CD14-positive monocyte (primary cell): ENCODE data around the gene MFN2. TPM values are rescaled to one million over a fixed set of nuclear protein-coding genes. Genes with fewer than 3 reads are reported as not detected.

Source experiments
- DNase-seq, 3 donors: peaks; one replicate each; pipeline ENCODE4 v3.0.0-alpha.2; 2011 to 2022
- H2AFZ ChIP-seq: 2 replicates; pipeline ENCODE4 v1.6.0; 2012; ENCODE audit warnings: mild to moderate bottlenecking, low read depth, low read length, inconsistent platforms; ENCODE audit not compliant: insufficient read depth, poor library complexity, severe bottlenecking
- H3K27ac ChIP-seq, 2 donors: 1 replicate in 1 of 2; 2 replicates in 1 of 2; pipeline ENCODE4 v1.5.1; 2012 to 2013; ENCODE audit warnings: low read length in 2 of 2, control low read depth in 1 of 2, inconsistent platforms in 1 of 2, low read depth in 1 of 2, mild to moderate bottlenecking in 1 of 2
- H3K27me3 ChIP-seq, 2 donors: one replicate each; pipeline versions ENCODE4 v1.6.0 to v1.6.1; 2011 to 2013; ENCODE audit warnings: low read length in 2 of 2; ENCODE audit not compliant: control insufficient read depth in 2 of 2, insufficient read depth in 2 of 2
- H3K36me3 ChIP-seq, 2 donors: replicated peaks in 1 of 2; 1 replicate in 1 of 2; 2 replicates in 1 of 2; pipeline versions ENCODE4 v1.5.1 to v1.6.1; 2012 to 2013; ENCODE audit warnings: low read length in 2 of 2, control low read depth in 1 of 2, inconsistent platforms in 1 of 2, mild to moderate bottlenecking in 1 of 2; ENCODE audit not compliant: insufficient read depth in 2 of 2, control insufficient read depth in 1 of 2
- H3K4me1 ChIP-seq, 2 donors: 1 replicate in 1 of 2; 2 replicates in 1 of 2; pipeline versions ENCODE4 v1.5.1 to v1.6.1; 2012 to 2013; ENCODE audit warnings: low read length in 2 of 2, control low read depth in 1 of 2, inconsistent platforms in 1 of 2, mild to moderate bottlenecking in 1 of 2, moderate library complexity in 1 of 2; ENCODE audit not compliant: insufficient read depth in 2 of 2, control insufficient read depth in 1 of 2
- H3K4me2 ChIP-seq: replicated peaks from 2 replicates; pipeline ENCODE3; 2012; ENCODE audit warnings: low read length, moderate library complexity, mild to moderate bottlenecking; ENCODE audit not compliant: poor library complexity, severe bottlenecking; ENCODE audit errors: extremely low read depth
- H3K4me3 ChIP-seq, 3 experiments: fragments of 200-600 bp in 1 of 3; sonication (generic) in 1 of 3; replicated peaks in 1 of 3; 1 replicate in 2 of 3; 2 replicates in 1 of 3; pipeline ENCODE4 v1.5.1; 2011 to 2013; ENCODE audit warnings: low read length in 3 of 3, mild to moderate bottlenecking in 3 of 3, control low read depth in 2 of 3, low read depth in 2 of 3, inconsistent platforms in 1 of 3, moderate library complexity in 1 of 3
- H3K79me2 ChIP-seq: 2 replicates; pipeline ENCODE4 v1.6.0; 2012; ENCODE audit warnings: mild to moderate bottlenecking, control low read depth, inconsistent platforms, low read length, moderate library complexity; ENCODE audit not compliant: insufficient read depth
- H3K9ac ChIP-seq: 2 replicates; pipeline ENCODE4 v1.6.0; 2017; ENCODE audit warnings: low read length, mild to moderate bottlenecking; ENCODE audit not compliant: insufficient read depth, poor library complexity, severe bottlenecking
- H3K9me3 ChIP-seq, 2 donors: replicated peaks in 1 of 2; 1 replicate in 1 of 2; 2 replicates in 1 of 2; pipeline versions ENCODE4 v1.5.1 to v1.6.1; 2012 to 2013; ENCODE audit warnings: low read length in 2 of 2, control low read depth in 1 of 2; ENCODE audit not compliant: control insufficient read depth in 1 of 2, insufficient read depth in 1 of 2
- H4K20me1 ChIP-seq: 2 replicates; pipeline ENCODE4 v1.6.0; 2012; ENCODE audit warnings: mild to moderate bottlenecking, low read length, control low read depth, moderate library complexity; ENCODE audit not compliant: insufficient read depth
- H3K27ac Mint-ChIP-seq, 7 donors: one replicate each; pipeline ENCODE4 v1.8.0; 2020; ENCODE audit warnings: mild to moderate bottlenecking in 7 of 7, mixed read lengths in 7 of 7, moderate library complexity in 6 of 7, inconsistent platforms in 2 of 7
- H3K27me3 Mint-ChIP-seq, 3 donors: one replicate each; pipeline ENCODE4 v1.8.0; 2021 to 2022; ENCODE audit warnings: low read depth in 3 of 3, mild to moderate bottlenecking in 3 of 3, mixed read lengths in 3 of 3, moderate library complexity in 3 of 3, inconsistent platforms in 1 of 3
- H3K36me3 Mint-ChIP-seq, 2 donors: one replicate each; pipeline ENCODE4 v1.8.0; 2020; ENCODE audit warnings: mixed read lengths in 2 of 2, inconsistent platforms in 1 of 2, mild to moderate bottlenecking in 1 of 2
- H3K4me1 Mint-ChIP-seq: one replicate; pipeline ENCODE4 v1.8.0; 2020; ENCODE audit warnings: mild to moderate bottlenecking, mixed read lengths
- H3K4me3 Mint-ChIP-seq, 2 donors: one replicate each; pipeline ENCODE4 v1.8.0; 2020; ENCODE audit warnings: mild to moderate bottlenecking in 2 of 2, mixed read lengths in 2 of 2, moderate library complexity in 1 of 2
- H3K9me3 Mint-ChIP-seq, 7 donors: one replicate each; pipeline ENCODE4 v1.8.0; 2020 to 2022; ENCODE audit warnings: mixed read lengths in 7 of 7, mild to moderate bottlenecking in 6 of 7, moderate library complexity in 6 of 7, inconsistent platforms in 2 of 7
- whole genome bisulfite sequencing: methylation state at CpG from one replicate; pipeline ENCODE4 v1.1.5; 2013; ENCODE audit warnings: missing lambda C conversion rate; ENCODE audit not compliant: insufficient coverage; 5-methylcytosine and 5-hydroxymethylcytosine counted together
- intact Hi-C, 2 donors: fragments of 100-400 bp; cut with micrococcal nuclease; formaldehyde crosslinking; loops; one replicate each; pipeline versions ENCODE4 v1.15.0 to v1.15.1; 2023
- polyA plus RNA-seq, 3 donors: library from polyadenylated mRNA; depleted of rRNA in 1 of 3; unstranded in 2 of 3; stranded (reverse) in 1 of 3; fragments of 300-500 nt in 2 of 3; fragments of >200 nt in 1 of 3; fragmentation: Illumina TruSeq in 2 of 3; gene quantifications; 1 replicate in 2 of 3; 2 replicates in 1 of 3; pipeline ENCODE4 v1.2.3, GENCODE V29; 2012 to 2021
- TF ChIP-seq, protein P1 (sequence below): fragments of 200-600 bp; IDR thresholded peaks from one replicate; pipeline ENCODE4 v1.8.0; 2022; ENCODE audit warnings: antibody characterized with exemption, mild to moderate bottlenecking

Gene MFN2
- polyA plus RNA-seq, 3 donors = 26.3 to 35.8 (median 30.3) TPM

DNA sequence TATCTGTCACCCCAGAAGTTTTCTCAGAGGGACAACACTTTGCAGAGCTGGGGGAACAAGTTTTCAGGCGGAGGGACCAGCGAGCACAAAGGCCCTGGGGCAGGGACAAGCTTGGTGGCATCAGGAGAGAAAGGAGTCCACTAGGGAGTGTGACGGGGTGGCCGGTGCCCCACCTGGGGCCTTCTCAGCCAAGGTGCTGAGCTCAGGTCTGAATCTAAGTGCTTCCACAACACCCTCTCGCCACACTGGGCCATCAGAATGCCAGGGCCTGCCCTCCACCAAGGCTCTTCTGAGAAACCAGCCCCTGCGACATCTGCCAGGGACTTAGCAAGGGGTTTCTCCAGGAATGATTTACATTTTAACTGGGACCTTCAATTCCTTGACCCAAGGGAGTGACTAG is 75.0 kb downstream of the MFN2 start:
- peaks cover 0 to 4% (median 0%) of the 10 kb centered on the region in 7 donors for H3K9me3 Mint-ChIP-seq
- WGBS = 78% methylated on average over 5 of the region's 6 CpGs
- no peak overlapping the region for H3K4me2 ChIP-seq
- no peak overlapping the region for H3K4me3 Mint-ChIP-seq
- H3K36me3 Mint-ChIP-seq = no peaks in the 10 kb centered on the region
- no peak overlapping the region for H3K9ac ChIP-seq
- H3K9me3 ChIP-seq = no peaks in the 10 kb centered on the region
- H3K4me1 ChIP-seq = peaks cover 5 to 10% of the 10 kb centered on the region in 2 donors
- peaks cover 0 to under 1% of the 10 kb centered on the region in 2 donors for H3K27me3 ChIP-seq
- no peak overlapping the region for H3K27ac ChIP-seq
- H3K4me1 Mint-ChIP-seq = peaks cover 12% of the 10 kb centered on the region
- H3K27me3 Mint-ChIP-seq = peaks cover 4 to 12% (median 6%) of the 10 kb centered on the region in 3 donors
- H3K4me3 ChIP-seq = no peak overlapping the region
- H3K36me3 ChIP-seq = no peaks in the 10 kb centered on the region
- no peak for DNase-seq
- H2AFZ ChIP-seq = no peak overlapping the region
- H3K27ac Mint-ChIP-seq = no peak overlapping the region
- H4K20me1 ChIP-seq = no peaks in the 10 kb centered on the region
- intact Hi-C loops = no loop called here
- H3K79me2 ChIP-seq = no peaks in the 10 kb centered on the region
- TF ChIP-seq, protein P1, sequence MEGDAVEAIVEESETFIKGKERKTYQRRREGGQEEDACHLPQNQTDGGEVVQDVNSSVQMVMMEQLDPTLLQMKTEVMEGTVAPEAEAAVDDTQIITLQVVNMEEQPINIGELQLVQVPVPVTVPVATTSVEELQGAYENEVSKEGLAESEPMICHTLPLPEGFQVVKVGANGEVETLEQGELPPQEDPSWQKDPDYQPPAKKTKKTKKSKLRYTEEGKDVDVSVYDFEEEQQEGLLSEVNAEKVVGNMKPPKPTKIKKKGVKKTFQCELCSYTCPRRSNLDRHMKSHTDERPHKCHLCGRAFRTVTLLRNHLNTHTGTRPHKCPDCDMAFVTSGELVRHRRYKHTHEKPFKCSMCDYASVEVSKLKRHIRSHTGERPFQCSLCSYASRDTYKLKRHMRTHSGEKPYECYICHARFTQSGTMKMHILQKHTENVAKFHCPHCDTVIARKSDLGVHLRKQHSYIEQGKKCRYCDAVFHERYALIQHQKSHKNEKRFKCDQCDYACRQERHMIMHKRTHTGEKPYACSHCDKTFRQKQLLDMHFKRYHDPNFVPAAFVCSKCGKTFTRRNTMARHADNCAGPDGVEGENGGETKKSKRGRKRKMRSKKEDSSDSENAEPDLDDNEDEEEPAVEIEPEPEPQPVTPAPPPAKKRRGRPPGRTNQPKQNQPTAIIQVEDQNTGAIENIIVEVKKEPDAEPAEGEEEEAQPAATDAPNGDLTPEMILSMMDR = no peak

DNA sequence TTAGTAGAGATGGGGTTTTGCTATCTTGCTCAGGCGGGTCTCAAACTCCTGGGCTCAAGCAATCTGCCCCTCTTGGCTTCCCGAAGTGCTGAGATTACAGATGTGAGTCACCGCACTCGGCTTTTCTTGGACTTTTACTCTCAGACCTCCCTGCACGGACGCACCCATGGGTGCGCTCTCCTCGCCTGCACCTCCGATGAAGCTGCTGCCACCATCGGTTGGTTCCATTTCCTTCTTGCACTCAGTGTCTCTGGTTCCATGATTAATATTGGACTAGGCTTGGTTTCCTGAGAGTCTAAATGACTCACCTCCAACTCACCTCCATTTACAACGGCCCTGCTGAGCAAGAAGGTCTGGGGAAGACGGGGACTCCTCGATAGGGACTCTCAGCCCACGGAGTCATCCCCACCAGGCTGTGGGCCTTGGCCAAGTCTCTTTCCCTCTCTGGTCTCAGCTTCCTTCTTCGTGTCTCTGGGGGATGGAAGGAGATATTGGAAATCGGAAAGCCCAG is 76.1 kb downstream of the MFN2 start:
- H2AFZ ChIP-seq = no peak overlapping the region
- no peaks in the 10 kb centered on the region for H3K79me2 ChIP-seq
- 96% methylated on average over 7 of the region's 16 CpGs for WGBS
- Mint-ChIP-seq H3K27ac (no peak overlapping the region), H3K9me3 (peaks cover 0 to 7% (median 2%) of the 10 kb centered on the region in 7 donors), H3K36me3 (no peaks in the 10 kb centered on the region), H3K27me3 (peaks cover 8 to 15% (median 8%) of the 10 kb centered on the region in 3 donors), H3K4me1 (peaks cover 11% of the 10 kb centered on the region), H3K4me3 (no peak overlapping the region)
- no peaks in the 10 kb centered on the region for H4K20me1 ChIP-seq
- H3K9ac ChIP-seq = no peak overlapping the region
- TF ChIP-seq, protein P1 = no peak
- no peak overlapping the region for H3K27ac ChIP-seq
- DNase-seq = no peak
- H3K36me3 ChIP-seq = no peaks in the 10 kb centered on the region
- intact Hi-C loops = no loop called here
- no peaks in the 10 kb centered on the region for H3K9me3 ChIP-seq
- peaks cover 1 to 7% of the 10 kb centered on the region in 2 donors for H3K27me3 ChIP-seq
- peaks cover 5 to 10% of the 10 kb centered on the region in 2 donors for H3K4me1 ChIP-seq
- no peak overlapping the region for H3K4me2 ChIP-seq
- H3K4me3 ChIP-seq = no peak overlapping the region
